ENCODE data around the gene ZCCHC14. TPM values are rescaled to one million over a fixed set of nuclear protein-coding genes. Genes with fewer than 3 reads are reported as not detected.
A peak's percentile ranks its signal among the peaks of the same experiment; 100 is the strongest.

Gene ZCCHC14
- total and polyA plus RNA-seq, 2 of the 13 experiments (the other 11 are each of a cell fraction or from before 2014, with no cell fraction given) = 12.4 to 12.5 TPM

DNA sequence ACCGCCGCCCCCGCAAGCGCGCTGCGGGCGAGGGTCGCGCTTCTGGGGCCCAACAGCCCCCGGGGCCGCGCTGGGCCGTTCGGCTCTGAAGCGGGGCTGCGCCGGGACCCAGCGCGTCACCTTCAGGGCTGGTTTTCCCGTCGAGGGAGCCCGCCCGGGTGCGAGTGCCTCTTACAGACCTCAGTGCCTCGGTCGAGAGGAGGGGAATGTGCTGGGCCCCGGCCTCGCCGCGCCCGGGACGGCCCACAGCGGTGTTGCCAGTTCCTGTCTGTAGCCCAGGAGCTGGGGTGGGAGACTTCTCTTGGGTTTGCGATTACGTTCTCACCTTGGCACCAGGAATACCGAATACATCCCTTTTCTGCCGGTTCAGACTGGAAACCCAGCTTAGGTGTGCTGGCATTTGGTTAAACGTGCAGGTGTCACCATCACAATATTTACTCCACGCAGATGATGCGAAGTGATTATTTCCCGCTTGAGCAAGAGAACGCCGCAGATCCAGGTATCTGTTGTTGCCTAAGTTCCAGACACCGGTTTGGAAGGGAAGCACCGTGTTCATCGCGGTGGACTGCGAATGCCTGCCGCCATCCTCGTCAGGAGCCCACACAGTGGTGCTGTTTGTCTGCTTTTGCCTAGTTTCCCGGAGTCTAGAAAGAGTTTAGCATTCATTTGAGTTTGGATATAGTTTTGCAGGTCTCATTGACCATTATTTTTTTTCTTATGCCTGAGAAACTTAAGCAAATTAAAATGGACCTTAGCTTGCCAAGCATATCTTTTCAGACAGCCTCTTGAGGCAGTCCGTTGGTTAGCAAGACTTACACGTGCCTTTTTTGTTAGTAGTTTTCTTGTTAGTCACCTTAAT lies 99.8 kb downstream of the ZCCHC14 start (continued):
- TF ChIP-seq, protein P1, sequence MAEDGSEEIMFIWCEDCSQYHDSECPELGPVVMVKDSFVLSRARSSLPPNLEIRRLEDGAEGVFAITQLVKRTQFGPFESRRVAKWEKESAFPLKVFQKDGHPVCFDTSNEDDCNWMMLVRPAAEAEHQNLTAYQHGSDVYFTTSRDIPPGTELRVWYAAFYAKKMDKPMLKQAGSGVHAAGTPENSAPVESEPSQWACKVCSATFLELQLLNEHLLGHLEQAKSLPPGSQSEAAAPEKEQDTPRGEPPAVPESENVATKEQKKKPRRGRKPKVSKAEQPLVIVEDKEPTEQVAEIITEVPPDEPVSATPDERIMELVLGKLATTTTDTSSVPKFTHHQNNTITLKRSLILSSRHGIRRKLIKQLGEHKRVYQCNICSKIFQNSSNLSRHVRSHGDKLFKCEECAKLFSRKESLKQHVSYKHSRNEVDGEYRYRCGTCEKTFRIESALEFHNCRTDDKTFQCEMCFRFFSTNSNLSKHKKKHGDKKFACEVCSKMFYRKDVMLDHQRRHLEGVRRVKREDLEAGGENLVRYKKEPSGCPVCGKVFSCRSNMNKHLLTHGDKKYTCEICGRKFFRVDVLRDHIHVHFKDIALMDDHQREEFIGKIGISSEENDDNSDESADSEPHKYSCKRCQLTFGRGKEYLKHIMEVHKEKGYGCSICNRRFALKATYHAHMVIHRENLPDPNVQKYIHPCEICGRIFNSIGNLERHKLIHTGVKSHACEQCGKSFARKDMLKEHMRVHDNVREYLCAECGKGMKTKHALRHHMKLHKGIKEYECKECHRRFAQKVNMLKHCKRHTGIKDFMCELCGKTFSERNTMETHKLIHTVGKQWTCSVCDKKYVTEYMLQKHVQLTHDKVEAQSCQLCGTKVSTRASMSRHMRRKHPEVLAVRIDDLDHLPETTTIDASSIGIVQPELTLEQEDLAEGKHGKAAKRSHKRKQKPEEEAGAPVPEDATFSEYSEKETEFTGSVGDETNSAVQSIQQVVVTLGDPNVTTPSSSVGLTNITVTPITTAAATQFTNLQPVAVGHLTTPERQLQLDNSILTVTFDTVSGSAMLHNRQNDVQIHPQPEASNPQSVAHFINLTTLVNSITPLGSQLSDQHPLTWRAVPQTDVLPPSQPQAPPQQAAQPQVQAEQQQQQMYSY (CRISPR knock-in tag; IDR thresholded peaks at IDR 0.05) = 0 out of 2 replicates have a peak, but pooled peaks have one; percentile 32
- TF ChIP-seq, protein P2, sequence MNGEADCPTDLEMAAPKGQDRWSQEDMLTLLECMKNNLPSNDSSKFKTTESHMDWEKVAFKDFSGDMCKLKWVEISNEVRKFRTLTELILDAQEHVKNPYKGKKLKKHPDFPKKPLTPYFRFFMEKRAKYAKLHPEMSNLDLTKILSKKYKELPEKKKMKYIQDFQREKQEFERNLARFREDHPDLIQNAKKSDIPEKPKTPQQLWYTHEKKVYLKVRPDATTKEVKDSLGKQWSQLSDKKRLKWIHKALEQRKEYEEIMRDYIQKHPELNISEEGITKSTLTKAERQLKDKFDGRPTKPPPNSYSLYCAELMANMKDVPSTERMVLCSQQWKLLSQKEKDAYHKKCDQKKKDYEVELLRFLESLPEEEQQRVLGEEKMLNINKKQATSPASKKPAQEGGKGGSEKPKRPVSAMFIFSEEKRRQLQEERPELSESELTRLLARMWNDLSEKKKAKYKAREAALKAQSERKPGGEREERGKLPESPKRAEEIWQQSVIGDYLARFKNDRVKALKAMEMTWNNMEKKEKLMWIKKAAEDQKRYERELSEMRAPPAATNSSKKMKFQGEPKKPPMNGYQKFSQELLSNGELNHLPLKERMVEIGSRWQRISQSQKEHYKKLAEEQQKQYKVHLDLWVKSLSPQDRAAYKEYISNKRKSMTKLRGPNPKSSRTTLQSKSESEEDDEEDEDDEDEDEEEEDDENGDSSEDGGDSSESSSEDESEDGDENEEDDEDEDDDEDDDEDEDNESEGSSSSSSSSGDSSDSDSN (CRISPR knock-in tag; IDR thresholded peaks at IDR 0.05) = peak; percentile 66
- TF ChIP-seq, protein P3, sequence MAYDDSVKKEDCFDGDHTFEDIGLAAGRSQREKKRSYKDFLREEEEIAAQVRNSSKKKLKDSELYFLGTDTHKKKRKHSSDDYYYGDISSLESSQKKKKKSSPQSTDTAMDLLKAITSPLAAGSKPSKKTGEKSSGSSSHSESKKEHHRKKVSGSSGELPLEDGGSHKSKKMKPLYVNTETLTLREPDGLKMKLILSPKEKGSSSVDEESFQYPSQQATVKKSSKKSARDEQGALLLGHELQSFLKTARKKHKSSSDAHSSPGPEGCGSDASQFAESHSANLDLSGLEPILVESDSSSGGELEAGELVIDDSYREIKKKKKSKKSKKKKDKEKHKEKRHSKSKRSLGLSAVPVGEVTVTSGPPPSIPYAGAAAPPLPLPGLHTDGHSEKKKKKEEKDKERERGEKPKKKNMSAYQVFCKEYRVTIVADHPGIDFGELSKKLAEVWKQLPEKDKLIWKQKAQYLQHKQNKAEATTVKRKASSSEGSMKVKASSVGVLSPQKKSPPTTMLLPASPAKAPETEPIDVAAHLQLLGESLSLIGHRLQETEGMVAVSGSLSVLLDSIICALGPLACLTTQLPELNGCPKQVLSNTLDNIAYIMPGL (CRISPR knock-in tag; IDR thresholded peaks at IDR 0.05; ENCODE audit: borderline replicate concordance in 1 of 2, low read depth in 1 of 2) = peak in 1 of 2 experiments; percentile 67; a peak in 3 of 4 replicates
- TF ChIP-seq KDM5B (CRISPR knock-in tag; IDR thresholded peaks at IDR 0.05; ENCODE audit: borderline replicate concordance) (peak; percentile 53; the same call in 1 of the 2 replicates), ZNF891 (CRISPR knock-in tag; IDR thresholded peaks at IDR 0.05) (peak; percentile 50; the same call in 1 of the 2 replicates), ZNF207 (IDR thresholded peaks at IDR 0.05; ENCODE audit: borderline replicate concordance) (no peak), KMT2A (CRISPR knock-in tag; IDR thresholded peaks at IDR 0.05) (peak; percentile 79), GATAD1 (CRISPR knock-in tag; IDR thresholded peaks at IDR 0.05) (0 out of 2 replicates have a peak, but pooled peaks have one; percentile 16), HDAC1 (CRISPR knock-in tag; IDR thresholded peaks at IDR 0.05) (peak; percentile 76), JUND (CRISPR knock-in tag; IDR thresholded peaks at IDR 0.05) (0 out of 2 replicates have a peak, but pooled peaks have one; percentile 30), ZNF781 (CRISPR knock-in tag; IDR thresholded peaks at IDR 0.05; ENCODE audit: borderline replicate concordance, not compliant biosample characterization) (no peak), CBX5 (CRISPR knock-in tag; IDR thresholded peaks at IDR 0.05; ENCODE audit: borderline replicate concordance) (0 out of 2 replicates have a peak, but pooled peaks have one; percentile 14), ZNF333 (CRISPR knock-in tag; IDR thresholded peaks at IDR 0.05; ENCODE audit: borderline replicate concordance) (0 out of 2 replicates have a peak, but pooled peaks have one; percentile 57), ZBTB42 (CRISPR knock-in tag; IDR thresholded peaks at IDR 0.05) (0 out of 2 replicates have a peak, but pooled peaks have one; percentile 62)
- TF ChIP-seq, protein P4, sequence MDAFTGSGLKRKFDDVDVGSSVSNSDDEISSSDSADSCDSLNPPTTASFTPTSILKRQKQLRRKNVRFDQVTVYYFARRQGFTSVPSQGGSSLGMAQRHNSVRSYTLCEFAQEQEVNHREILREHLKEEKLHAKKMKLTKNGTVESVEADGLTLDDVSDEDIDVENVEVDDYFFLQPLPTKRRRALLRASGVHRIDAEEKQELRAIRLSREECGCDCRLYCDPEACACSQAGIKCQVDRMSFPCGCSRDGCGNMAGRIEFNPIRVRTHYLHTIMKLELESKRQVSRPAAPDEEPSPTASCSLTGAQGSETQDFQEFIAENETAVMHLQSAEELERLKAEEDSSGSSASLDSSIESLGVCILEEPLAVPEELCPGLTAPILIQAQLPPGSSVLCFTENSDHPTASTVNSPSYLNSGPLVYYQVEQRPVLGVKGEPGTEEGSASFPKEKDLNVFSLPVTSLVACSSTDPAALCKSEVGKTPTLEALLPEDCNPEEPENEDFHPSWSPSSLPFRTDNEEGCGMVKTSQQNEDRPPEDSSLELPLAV (CRISPR knock-in tag; conservative IDR thresholded peaks at IDR 0.05; ENCODE audit: low read depth) = 0 out of 2 replicates have a peak, but pooled peaks have one; percentile 15

All from HepG2 (cell line).